ENCODE results near the gene KRTAP5-4.
"Not testable (repeated sequence)": the region's sequence is repeated elsewhere in the genome, so short reads cannot be mapped to it uniquely, and the experiment has no call there.

The KRTAP5-4 gene

GRCh38 chr11:1592628-1593027, 29.3 kb downstream of the KRTAP5-4 start:
- DNase-seq (ENCODE audit: low read depth), result no peak
- H3K4me3 ChIP-seq (ENCODE audit: low read length), result no peak overlapping the region
- TF ChIP-seq CTCF (conservative IDR thresholded peaks at IDR 0.05; ENCODE audit: low read depth, low read length), result no peak

GRCh38 chr11:1589996-1590395, 31.9 kb downstream of the KRTAP5-4 start:
- no peak overlapping the region for H3K4me3 ChIP-seq (ENCODE audit: low read length)
- no peak for TF ChIP-seq CTCF (conservative IDR thresholded peaks at IDR 0.05; ENCODE audit: low read depth, low read length)
- no peak for DNase-seq (ENCODE audit: low read depth)

- not testable (repeated sequence) for H3K4me3 ChIP-seq (ENCODE audit: low read length); DNase-seq (ENCODE audit: low read depth)
These were observed 32.6 kb downstream of the KRTAP5-4 start for GRCh38 chr11:1589191-1589963.

GRCh38 chr11:1586699-1587098, 35.2 kb downstream of the KRTAP5-4 start:
- DNase-seq (ENCODE audit: low read depth), result no peak
- no peak for TF ChIP-seq CTCF (conservative IDR thresholded peaks at IDR 0.05; ENCODE audit: low read depth, low read length)
- no peak overlapping the region for H3K4me3 ChIP-seq (ENCODE audit: low read length)

- H3K4me3 ChIP-seq (ENCODE audit: low read length); DNase-seq (ENCODE audit: low read depth): not testable (repeated sequence)
These were observed 37.1 kb downstream of the KRTAP5-4 start, which contains the start of gene KRTAP5-1 for GRCh38 chr11:1584661-1585370. TSS of gene KRTAP5-1 (minus strand) at chr11:1585283. CDS start at chr11:1585249, 34 bp downstream.

- not testable (repeated sequence) for H3K4me3 ChIP-seq (ENCODE audit: low read length); DNase-seq (ENCODE audit: low read depth)
These were observed 39.0 kb downstream of the KRTAP5-4 start for GRCh38 chr11:1582909-1583308.

- no peak for TF ChIP-seq CTCF (conservative IDR thresholded peaks at IDR 0.05; ENCODE audit: low read depth, low read length)
- H3K4me3 ChIP-seq (ENCODE audit: low read length), result no peak overlapping the region
- DNase-seq (ENCODE audit: low read depth), result no peak
These were observed 40.0 kb downstream of the KRTAP5-4 start for GRCh38 chr11:1581976-1582375.

- no peak for TF ChIP-seq CTCF (conservative IDR thresholded peaks at IDR 0.05; ENCODE audit: low read depth, low read length)
- no peak for DNase-seq (ENCODE audit: low read depth)
- no peak overlapping the region for H3K4me3 ChIP-seq (ENCODE audit: low read length)
These were observed 45.1 kb downstream of the KRTAP5-4 start for GRCh38 chr11:1576825-1577224.

GRCh38 chr11:1575756-1576155, 46.2 kb downstream of the KRTAP5-4 start:
- DNase-seq (ENCODE audit: low read depth); H3K4me3 ChIP-seq (ENCODE audit: low read length): not testable (repeated sequence)
